PC-9 (cell line): ENCODE measurements around the gene FAM227A. TPM values are rescaled to one million over a fixed set of nuclear protein-coding genes. Genes with fewer than 3 reads are reported as not detected.

Experiments
- BruUV-seq: library from RNA; stranded (reverse); fragments of 400-500 nt; replicated peaks from 2 replicates; lab custom pipeline; 2021; lab: Mats Ljungman, UMichigan
- CTCF ChIA-PET: fragments of 300-600 bp; sonication (Branson Sonifier 250); formaldehyde crosslinking; loops from one replicate; lab custom pipeline; 2022; ENCODE audit warnings: antibody characterized with exemption; lab: Charles Lee
- POLR2A ChIA-PET: fragments of 300-600 bp; sonication (Branson Sonifier 250); formaldehyde crosslinking; loops from one replicate; lab custom pipeline; 2022; ENCODE audit warnings: antibody characterized with exemption; ENCODE audit not compliant: unreplicated experiment; lab: Charles Lee
- DNase-seq, 2 experiments: peaks; one replicate each; pipeline versions ENCODE4 v3.0.0 to v3.0.0-alpha.2; 2015 to 2022; ENCODE audit warnings: mixed read lengths in 1 of 2
- H2AFZ ChIP-seq: fragments of 200-600 bp; sonication (generic); 2 replicates; pipeline ENCODE4 v1.8.1; 2017; ENCODE audit warnings: antibody characterized with exemption
- H3F3A ChIP-seq: fragments of 200-600 bp; sonication (generic); 2 replicates; pipeline ENCODE4 v1.8.1; 2017; ENCODE audit warnings: antibody characterized with exemption, mild to moderate bottlenecking, low read depth; ENCODE audit not compliant: insufficient read depth
- H3K27ac ChIP-seq: fragments of 200-600 bp; sonication (generic); 2 replicates; pipeline ENCODE4 v1.6.1; 2016; ENCODE audit warnings: mixed run types
- H3K27me3 ChIP-seq: fragments of 200-600 bp; sonication (generic); 2 replicates; pipeline ENCODE4 v1.6.1; 2016; ENCODE audit warnings: low read depth, mixed run types; ENCODE audit not compliant: insufficient read depth
- H3K36me3 ChIP-seq: fragments of 200-600 bp; sonication (generic); 2 replicates; pipeline ENCODE4 v1.6.1; 2016; ENCODE audit warnings: low read depth, mixed run types
- H3K4me1 ChIP-seq: fragments of 200-600 bp; sonication (generic); replicated peaks from 2 replicates; pipeline ENCODE4 v1.6.1; 2016; ENCODE audit warnings: mixed run types; ENCODE audit not compliant: insufficient read depth
- H3K4me2 ChIP-seq: fragments of 200-600 bp; sonication (generic); 2 replicates; pipeline ENCODE4 v1.6.1; 2017; ENCODE audit warnings: mixed run types
- H3K4me3 ChIP-seq: fragments of 200-600 bp; sonication (generic); 2 replicates; pipeline ENCODE4 v1.6.1; 2016; ENCODE audit warnings: mixed run types
- H3K79me2 ChIP-seq: fragments of 200-600 bp; sonication (generic); 2 replicates; pipeline ENCODE4 v1.6.1; 2017; ENCODE audit warnings: low read depth, mixed run types
- H3K9me2 ChIP-seq: fragments of 200-600 bp; sonication (generic); 2 replicates; pipeline ENCODE4 v1.8.1; 2017; ENCODE audit warnings: mild to moderate bottlenecking; ENCODE audit not compliant: insufficient read depth
- H3K9me3 ChIP-seq: fragments of 200-600 bp; sonication (generic); 2 replicates; pipeline ENCODE4 v1.8.1; 2016; ENCODE audit warnings: low read depth; ENCODE audit not compliant: insufficient read depth
- H4K20me1 ChIP-seq: fragments of 200-600 bp; sonication (generic); 2 replicates; pipeline ENCODE4 v1.8.1; 2017; ENCODE audit not compliant: insufficient read depth
- EZH2 ChIP-seq: fragments of 200-600 bp; sonication (generic); IDR thresholded peaks from 2 replicates; pipeline ENCODE4 v1.8.0; 2017; ENCODE audit warnings: antibody characterized with exemption, low read depth
- intact Hi-C: fragments of 100-400 bp; cut with micrococcal nuclease; formaldehyde crosslinking; loops from one replicate; pipeline ENCODE4 v1.10.0; 2022; ENCODE audit not compliant: unreplicated experiment
- total RNA-seq: library from RNA; stranded (reverse); gene quantifications from 2 replicates; pipeline ENCODE4 v1.2.3, GENCODE V29; 2021
- TF ChIP-seq, protein P1 (sequence below): fragments of 200-600 bp; sonication (generic); conservative IDR thresholded peaks from 2 replicates; pipeline ENCODE4 v1.6.1; 2017; ENCODE audit warnings: mixed run types, antibody characterized with exemption, mild to moderate bottlenecking, moderate library complexity

Gene FAM227A
- total RNA-seq, 1 experiment from 2014 or later = 9.8 TPM

DNA sequence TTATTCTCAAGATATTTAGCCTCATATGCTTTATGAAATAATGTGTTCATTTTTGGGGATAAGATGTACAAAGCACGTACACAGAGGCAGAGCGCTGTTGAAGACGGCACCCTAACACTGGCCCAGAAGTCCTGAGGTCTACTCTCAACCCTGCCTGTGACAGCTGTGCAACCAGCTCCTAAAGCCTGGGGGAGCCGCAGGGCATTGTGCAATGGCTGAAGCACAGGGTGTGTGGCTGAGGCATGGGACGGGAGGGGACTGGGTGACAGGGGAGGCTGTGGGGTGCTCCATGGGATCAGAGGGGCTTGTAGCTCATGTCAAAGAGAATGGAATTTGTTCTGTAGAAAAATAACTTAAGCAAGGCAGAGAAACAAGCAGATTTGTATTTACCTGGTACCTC is 27.7 kb downstream of the FAM227A start:
- BruUV-seq = no TSS peak
- no peaks in the 10 kb centered on the region for H3K79me2 ChIP-seq
- H3K27ac ChIP-seq = no peak overlapping the region
- no peaks in the 10 kb centered on the region for H3K4me1 ChIP-seq
- H4K20me1 ChIP-seq = no peaks in the 10 kb centered on the region
- intact Hi-C loops = no loop called here
- no peak overlapping the region for H3K4me2 ChIP-seq
- no peak for DNase-seq
- no peaks in the 10 kb centered on the region for H3K27me3 ChIP-seq
- no peak overlapping the region for H3K4me3 ChIP-seq
- no peaks in the 10 kb centered on the region for H3F3A ChIP-seq
- no peak overlapping the region for H2AFZ ChIP-seq
- no peaks in the 10 kb centered on the region for H3K9me2 ChIP-seq
- no peaks in the 10 kb centered on the region for H3K9me3 ChIP-seq
- H3K36me3 ChIP-seq = no peaks in the 10 kb centered on the region
- POLR2A ChIA-PET = no interaction called here
- CTCF ChIA-PET = no interaction called here
- no peak for TF ChIP-seq EZH2
- TF ChIP-seq, protein P1, sequence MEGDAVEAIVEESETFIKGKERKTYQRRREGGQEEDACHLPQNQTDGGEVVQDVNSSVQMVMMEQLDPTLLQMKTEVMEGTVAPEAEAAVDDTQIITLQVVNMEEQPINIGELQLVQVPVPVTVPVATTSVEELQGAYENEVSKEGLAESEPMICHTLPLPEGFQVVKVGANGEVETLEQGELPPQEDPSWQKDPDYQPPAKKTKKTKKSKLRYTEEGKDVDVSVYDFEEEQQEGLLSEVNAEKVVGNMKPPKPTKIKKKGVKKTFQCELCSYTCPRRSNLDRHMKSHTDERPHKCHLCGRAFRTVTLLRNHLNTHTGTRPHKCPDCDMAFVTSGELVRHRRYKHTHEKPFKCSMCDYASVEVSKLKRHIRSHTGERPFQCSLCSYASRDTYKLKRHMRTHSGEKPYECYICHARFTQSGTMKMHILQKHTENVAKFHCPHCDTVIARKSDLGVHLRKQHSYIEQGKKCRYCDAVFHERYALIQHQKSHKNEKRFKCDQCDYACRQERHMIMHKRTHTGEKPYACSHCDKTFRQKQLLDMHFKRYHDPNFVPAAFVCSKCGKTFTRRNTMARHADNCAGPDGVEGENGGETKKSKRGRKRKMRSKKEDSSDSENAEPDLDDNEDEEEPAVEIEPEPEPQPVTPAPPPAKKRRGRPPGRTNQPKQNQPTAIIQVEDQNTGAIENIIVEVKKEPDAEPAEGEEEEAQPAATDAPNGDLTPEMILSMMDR = no peak

DNA sequence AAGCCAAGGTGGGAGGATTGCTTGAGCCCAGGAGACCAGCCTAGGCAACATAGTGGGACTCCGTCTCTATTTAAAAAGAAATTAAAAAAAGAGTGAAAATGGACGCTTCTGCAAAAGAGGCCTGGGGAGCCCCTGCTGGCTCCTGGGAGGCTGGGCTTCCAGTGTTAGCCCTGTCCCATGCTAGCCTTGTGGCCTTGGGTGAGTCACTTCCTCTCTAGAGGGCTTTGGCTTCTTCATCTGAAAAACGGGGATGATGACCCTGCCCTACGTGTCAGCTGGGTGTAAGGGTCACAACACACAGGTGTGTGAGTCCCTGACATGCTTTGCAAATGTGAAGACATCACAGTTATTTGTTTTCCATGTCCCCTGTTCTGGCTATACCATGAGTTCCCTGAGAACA is 32.8 kb downstream of the FAM227A start:
- POLR2A ChIA-PET = interaction anchor here (0.5 kb wide), 1 partner anchor 121 kb away, joined by 3 read pairs; no protein-coding TSS in a partner anchor
- no TSS peak for BruUV-seq

DNA sequence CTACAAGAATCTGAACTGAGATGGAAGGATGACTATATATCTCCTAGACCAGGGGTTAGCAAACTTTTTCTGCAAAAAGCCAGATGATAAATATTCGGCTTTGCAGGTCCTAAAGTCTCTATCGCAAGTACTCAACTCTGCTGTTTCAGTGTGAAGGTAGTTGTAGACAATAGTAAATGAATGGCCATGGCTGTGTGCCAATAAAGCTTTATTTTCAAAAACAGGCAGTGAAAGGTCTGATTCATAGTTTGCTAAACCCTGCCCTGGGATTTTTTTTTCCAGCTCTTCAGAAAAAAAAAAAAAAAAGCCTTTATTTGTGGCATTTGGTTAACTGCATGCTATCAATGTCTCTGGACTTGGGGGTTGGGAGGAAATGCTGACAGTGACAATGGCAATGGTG is 37.5 kb downstream of the FAM227A start:
- DNase-seq = no peak
- H3K27me3 ChIP-seq = no peaks in the 10 kb centered on the region
- H3K9me3 ChIP-seq = no peaks in the 10 kb centered on the region; the same call in 1 of the 2 replicates
- intact Hi-C loops = no loop called here
- TF ChIP-seq EZH2 = no peak
- TF ChIP-seq, protein P1 = no peak
- H3K36me3 ChIP-seq = no peaks in the 10 kb centered on the region
- no peak overlapping the region for H3K27ac ChIP-seq
- no peaks in the 10 kb centered on the region for H3K79me2 ChIP-seq
- CTCF ChIA-PET = no interaction called here
- no peak overlapping the region for H3K4me3 ChIP-seq
- H3F3A ChIP-seq = no peaks in the 10 kb centered on the region
- H4K20me1 ChIP-seq = no peaks in the 10 kb centered on the region
- no peaks in the 10 kb centered on the region for H3K4me1 ChIP-seq
- POLR2A ChIA-PET = interaction anchor here (0.6 kb wide), 1 partner anchor 719 kb away, joined by 9 read pairs; no protein-coding TSS in a partner anchor
- no peak overlapping the region for H2AFZ ChIP-seq
- BruUV-seq = no TSS peak
- H3K9me2 ChIP-seq = no peaks in the 10 kb centered on the region
- no peak overlapping the region for H3K4me2 ChIP-seq

More for the DNA sequence above, 32.8 kb downstream of the FAM227A start:
- no peaks in the 10 kb centered on the region for H3K4me1 ChIP-seq
- H4K20me1 ChIP-seq = no peaks in the 10 kb centered on the region
- no peaks in the 10 kb centered on the region for H3K36me3 ChIP-seq
- no peak for TF ChIP-seq EZH2
- TF ChIP-seq, protein P1 = no peak
- no peak overlapping the region for H3K27ac ChIP-seq
- no peaks in the 10 kb centered on the region for H3K9me2 ChIP-seq
- no peak overlapping the region for H3K4me3 ChIP-seq
- no peak for DNase-seq
- H3K79me2 ChIP-seq = no peaks in the 10 kb centered on the region
- H3K9me3 ChIP-seq = no peaks in the 10 kb centered on the region; the same call in 1 of the 2 replicates
- H2AFZ ChIP-seq = no peak overlapping the region
- intact Hi-C loops = no loop called here
- CTCF ChIA-PET = no interaction called here
- H3K4me2 ChIP-seq = no peak overlapping the region
- no peaks in the 10 kb centered on the region for H3K27me3 ChIP-seq
- no peaks in the 10 kb centered on the region for H3F3A ChIP-seq
